HepG2 (cell line): ENCODE results near the gene TMEM176A. TPM values are rescaled to one million over a fixed set of nuclear protein-coding genes. Genes with fewer than 3 reads are reported as not detected.

Experiments
- ADNP ChIP-seq: sonication (generic); formaldehyde crosslinking; IDR thresholded peaks from 2 replicates; pipeline ENCODE4 v1.4.0; 2020; ENCODE audit warnings: missing genetic modification reagents
- CHD2 ChIP-seq: IDR thresholded peaks from 2 replicates; pipeline ENCODE4 v1.6.1; 2011; ENCODE audit warnings: low read depth, low read length, improper control_type of control experiment
- DNMT3B ChIP-seq: conservative IDR thresholded peaks from 2 replicates; pipeline ENCODE4 v1.6.1; 2016; ENCODE audit warnings: missing biosample characterization, control low read depth
- NR2C2 ChIP-seq: sonication (generic); formaldehyde crosslinking; IDR thresholded peaks from 2 replicates; pipeline ENCODE4 v1.4.0; 2020; ENCODE audit warnings: missing genetic modification reagents, mild to moderate bottlenecking, moderate library complexity, borderline replicate concordance
- PLRG1 ChIP-seq: fragments of 450-650 bp; conservative IDR thresholded peaks from 2 replicates; pipeline ENCODE4 v1.6.1; 2016
- RFX3 ChIP-seq: IDR thresholded peaks from 2 replicates; pipeline ENCODE4 v1.6.1; 2016; ENCODE audit warnings: missing biosample characterization, missing genetic modification reagents
- SIX4 ChIP-seq: sonication (generic); formaldehyde crosslinking; IDR thresholded peaks from 2 replicates; pipeline ENCODE4 v1.4.0; 2020; ENCODE audit warnings: missing genetic modification reagents
- STAG1 ChIP-seq: sonication (generic); formaldehyde crosslinking; IDR thresholded peaks from 2 replicates; pipeline ENCODE4 v1.4.0; 2020; ENCODE audit warnings: missing genetic modification reagents
- ZBTB1 ChIP-seq: sonication (generic); formaldehyde crosslinking; IDR thresholded peaks from 2 replicates; pipeline ENCODE4 v1.4.0; 2020; ENCODE audit warnings: missing genetic modification reagents, borderline replicate concordance
- ZNF501 ChIP-seq: sonication (generic); formaldehyde crosslinking; IDR thresholded peaks from 2 replicates; pipeline ENCODE4 v1.5.1; 2020; ENCODE audit warnings: mild to moderate bottlenecking, moderate library complexity, missing genetic modification reagents
- polyA plus RNA-seq, 8 experiments: library from polyadenylated mRNA; depleted of rRNA in 3 of 8; stranded (reverse) in 7 of 8; unstranded in 1 of 8; fragments of >200 nt; fragmentation: Illumina TruSeq in 4 of 8; extraction: Trizol in 4 of 8; gene quantifications; 2 replicates each; pipeline versions ENCODE4 v1.2.1 to v1.2.3, GENCODE V29; 2011 to 2016; ENCODE audit warnings: low read depth in 4 of 8, missing spikeins in 1 of 8, mixed read lengths in 1 of 8; ENCODE audit not compliant: insufficient read depth in 1 of 8
- total RNA-seq, 5 experiments: library from RNA; depleted of rRNA; stranded (reverse); fragments of >200 nt; fragmentation: Illumina TruSeq; extraction: Trizol; gene quantifications; 2 replicates each; pipeline ENCODE4 v1.2.3, GENCODE V29; 2016; ENCODE audit warnings: low read depth in 1 of 5
- TF ChIP-seq, protein P1 (sequence below): sonication (generic); formaldehyde crosslinking; IDR thresholded peaks from 2 replicates; pipeline ENCODE4 v1.8.1; 2023; ENCODE audit warnings: missing genetic modification reagents, mild to moderate bottlenecking, borderline replicate concordance
- TF ChIP-seq, protein P2 (sequence below): sonication (generic); formaldehyde crosslinking; IDR thresholded peaks from 2 replicates; pipeline ENCODE4 v1.5.0; 2020; ENCODE audit warnings: missing genetic modification reagents, mild to moderate bottlenecking, borderline replicate concordance
- TF ChIP-seq, protein P3 (sequence below): sonication (generic); formaldehyde crosslinking; IDR thresholded peaks from 2 replicates; pipeline ENCODE4 v1.5.0; 2020; ENCODE audit warnings: mild to moderate bottlenecking, missing genetic modification reagents, borderline replicate concordance
- TF ChIP-seq, protein P4 (sequence below): sonication (generic); IDR thresholded peaks from 2 replicates; pipeline ENCODE4 v1.6.1; 2016; ENCODE audit warnings: low read depth, borderline replicate concordance
- TF ChIP-seq, protein P5 (sequence below): sonication (generic); formaldehyde crosslinking; IDR thresholded peaks from 2 replicates; pipeline ENCODE4 v1.4.0; 2020; ENCODE audit warnings: mild to moderate bottlenecking, missing genetic modification reagents
- TF ChIP-seq, protein P6 (sequence below): sonication (generic); formaldehyde crosslinking; IDR thresholded peaks from 2 replicates; pipeline ENCODE4 v1.5.1; 2020; ENCODE audit warnings: mild to moderate bottlenecking, missing genetic modification reagents, borderline replicate concordance
- TF ChIP-seq, protein P7 (sequence below): sonication (generic); formaldehyde crosslinking; IDR thresholded peaks from 2 replicates; pipeline ENCODE4 v1.9.0; 2021; ENCODE audit warnings: missing genetic modification reagents, borderline replicate concordance

TMEM176A gene
- total and polyA plus RNA-seq, 2 of the 13 experiments (the other 11 are each of a cell fraction or from before 2014, with no cell fraction given), result not detected

DNA sequence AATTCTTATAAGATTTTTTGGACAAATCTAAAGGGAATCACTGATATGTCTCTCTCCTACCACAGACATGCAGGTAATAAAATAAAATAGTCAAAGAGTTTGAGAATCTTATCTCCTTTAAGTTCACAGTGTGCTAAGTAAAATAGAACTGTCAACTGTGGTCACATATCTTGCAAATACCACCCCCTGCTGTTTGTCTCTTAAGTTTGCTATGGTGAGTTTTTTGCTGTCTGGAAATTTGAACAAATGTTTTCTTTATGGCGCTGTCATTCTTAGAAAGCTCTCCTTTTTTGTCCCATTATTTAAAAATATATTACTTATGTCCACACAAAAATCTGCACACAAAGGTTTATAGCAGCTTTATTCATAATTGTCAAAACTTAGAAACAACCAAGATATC, 43.7 kb upstream of the TMEM176A start (continued):
- TF ChIP-seq, protein P1, sequence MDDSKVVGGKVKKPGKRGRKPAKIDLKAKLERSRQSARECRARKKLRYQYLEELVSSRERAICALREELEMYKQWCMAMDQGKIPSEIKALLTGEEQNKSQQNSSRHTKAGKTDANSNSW (CRISPR knock-in tag), result no peak
- TF ChIP-seq, protein P2, sequence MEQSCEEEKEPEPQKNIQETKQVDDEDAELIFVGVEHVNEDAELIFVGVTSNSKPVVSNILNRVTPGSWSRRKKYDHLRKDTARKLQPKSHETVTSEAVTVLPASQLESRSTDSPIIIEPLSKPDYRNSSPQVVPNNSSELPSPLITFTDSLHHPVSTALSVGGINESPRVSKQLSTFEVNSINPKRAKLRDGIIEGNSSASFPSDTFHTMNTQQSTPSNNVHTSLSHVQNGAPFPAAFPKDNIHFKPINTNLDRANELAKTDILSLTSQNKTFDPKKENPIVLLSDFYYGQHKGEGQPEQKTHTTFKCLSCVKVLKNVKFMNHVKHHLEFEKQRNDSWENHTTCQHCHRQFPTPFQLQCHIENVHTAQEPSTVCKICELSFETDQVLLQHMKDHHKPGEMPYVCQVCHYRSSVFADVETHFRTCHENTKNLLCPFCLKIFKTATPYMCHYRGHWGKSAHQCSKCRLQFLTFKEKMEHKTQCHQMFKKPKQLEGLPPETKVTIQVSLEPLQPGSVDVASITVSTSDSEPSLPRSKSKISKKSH, result no peak
- TF ChIP-seq, protein P3, sequence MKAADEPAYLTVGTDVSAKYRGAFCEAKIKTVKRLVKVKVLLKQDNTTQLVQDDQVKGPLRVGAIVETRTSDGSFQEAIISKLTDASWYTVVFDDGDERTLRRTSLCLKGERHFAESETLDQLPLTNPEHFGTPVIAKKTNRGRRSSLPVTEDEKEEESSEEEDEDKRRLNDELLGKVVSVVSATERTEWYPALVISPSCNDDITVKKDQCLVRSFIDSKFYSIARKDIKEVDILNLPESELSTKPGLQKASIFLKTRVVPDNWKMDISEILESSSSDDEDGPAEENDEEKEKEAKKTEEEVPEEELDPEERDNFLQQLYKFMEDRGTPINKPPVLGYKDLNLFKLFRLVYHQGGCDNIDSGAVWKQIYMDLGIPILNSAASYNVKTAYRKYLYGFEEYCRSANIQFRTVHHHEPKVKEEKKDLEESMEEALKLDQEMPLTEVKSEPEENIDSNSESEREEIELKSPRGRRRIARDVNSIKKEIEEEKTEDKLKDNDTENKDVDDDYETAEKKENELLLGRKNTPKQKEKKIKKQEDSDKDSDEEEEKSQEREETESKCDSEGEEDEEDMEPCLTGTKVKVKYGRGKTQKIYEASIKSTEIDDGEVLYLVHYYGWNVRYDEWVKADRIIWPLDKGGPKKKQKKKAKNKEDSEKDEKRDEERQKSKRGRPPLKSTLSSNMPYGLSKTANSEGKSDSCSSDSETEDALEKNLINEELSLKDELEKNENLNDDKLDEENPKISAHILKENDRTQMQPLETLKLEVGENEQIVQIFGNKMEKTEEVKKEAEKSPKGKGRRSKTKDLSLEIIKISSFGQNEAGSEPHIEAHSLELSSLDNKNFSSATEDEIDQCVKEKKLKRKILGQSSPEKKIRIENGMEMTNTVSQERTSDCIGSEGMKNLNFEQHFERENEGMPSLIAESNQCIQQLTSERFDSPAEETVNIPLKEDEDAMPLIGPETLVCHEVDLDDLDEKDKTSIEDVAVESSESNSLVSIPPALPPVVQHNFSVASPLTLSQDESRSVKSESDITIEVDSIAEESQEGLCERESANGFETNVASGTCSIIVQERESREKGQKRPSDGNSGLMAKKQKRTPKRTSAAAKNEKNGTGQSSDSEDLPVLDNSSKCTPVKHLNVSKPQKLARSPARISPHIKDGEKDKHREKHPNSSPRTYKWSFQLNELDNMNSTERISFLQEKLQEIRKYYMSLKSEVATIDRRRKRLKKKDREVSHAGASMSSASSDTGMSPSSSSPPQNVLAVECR (CRISPR knock-in tag), result no peak
- TF ChIP-seq RFX3 (CRISPR knock-in tag), result no peak
- TF ChIP-seq DNMT3B (CRISPR knock-in tag), result no peak
- no peak for TF ChIP-seq NR2C2 (CRISPR knock-in tag)
- TF ChIP-seq, protein P4, sequence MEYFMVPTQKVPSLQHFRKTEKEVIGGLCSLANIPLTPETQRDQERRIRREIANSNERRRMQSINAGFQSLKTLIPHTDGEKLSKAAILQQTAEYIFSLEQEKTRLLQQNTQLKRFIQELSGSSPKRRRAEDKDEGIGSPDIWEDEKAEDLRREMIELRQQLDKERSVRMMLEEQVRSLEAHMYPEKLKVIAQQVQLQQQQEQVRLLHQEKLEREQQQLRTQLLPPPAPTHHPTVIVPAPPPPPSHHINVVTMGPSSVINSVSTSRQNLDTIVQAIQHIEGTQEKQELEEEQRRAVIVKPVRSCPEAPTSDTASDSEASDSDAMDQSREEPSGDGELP, result no peak
- TF ChIP-seq, protein P5, sequence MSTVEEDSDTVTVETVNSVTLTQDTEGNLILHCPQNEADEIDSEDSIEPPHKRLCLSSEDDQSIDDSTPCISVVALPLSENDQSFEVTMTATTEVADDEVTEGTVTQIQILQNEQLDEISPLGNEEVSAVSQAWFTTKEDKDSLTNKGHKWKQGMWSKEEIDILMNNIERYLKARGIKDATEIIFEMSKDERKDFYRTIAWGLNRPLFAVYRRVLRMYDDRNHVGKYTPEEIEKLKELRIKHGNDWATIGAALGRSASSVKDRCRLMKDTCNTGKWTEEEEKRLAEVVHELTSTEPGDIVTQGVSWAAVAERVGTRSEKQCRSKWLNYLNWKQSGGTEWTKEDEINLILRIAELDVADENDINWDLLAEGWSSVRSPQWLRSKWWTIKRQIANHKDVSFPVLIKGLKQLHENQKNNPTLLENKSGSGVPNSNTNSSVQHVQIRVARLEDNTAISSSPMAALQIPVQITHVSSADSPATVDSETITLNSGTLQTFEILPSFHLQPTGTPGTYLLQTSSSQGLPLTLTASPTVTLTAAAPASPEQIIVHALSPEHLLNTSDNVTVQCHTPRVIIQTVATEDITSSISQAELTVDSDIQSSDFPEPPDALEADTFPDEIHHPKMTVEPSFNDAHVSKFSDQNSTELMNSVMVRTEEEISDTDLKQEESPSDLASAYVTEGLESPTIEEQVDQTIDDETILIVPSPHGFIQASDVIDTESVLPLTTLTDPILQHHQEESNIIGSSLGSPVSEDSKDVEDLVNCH, result no peak
- TF ChIP-seq, protein P6, sequence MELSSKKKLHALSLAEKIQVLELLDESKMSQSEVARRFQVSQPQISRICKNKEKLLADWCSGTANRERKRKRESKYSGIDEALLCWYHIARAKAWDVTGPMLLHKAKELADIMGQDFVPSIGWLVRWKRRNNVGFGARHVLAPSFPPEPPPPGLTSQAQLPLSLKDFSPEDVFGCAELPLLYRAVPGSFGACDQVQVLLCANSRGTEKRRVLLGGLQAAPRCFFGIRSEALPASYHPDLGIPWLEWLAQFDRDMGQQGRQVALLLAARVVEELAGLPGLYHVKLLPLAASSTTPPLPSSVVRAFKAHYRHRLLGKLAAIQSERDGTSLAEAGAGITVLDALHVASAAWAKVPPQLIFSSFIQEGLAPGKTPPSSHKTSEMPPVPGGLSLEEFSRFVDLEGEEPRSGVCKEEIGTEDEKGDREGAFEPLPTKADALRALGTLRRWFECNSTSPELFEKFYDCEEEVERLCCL (CRISPR knock-in tag), result no peak
- TF ChIP-seq ZNF501, result no peak
- TF ChIP-seq ADNP, result no peak
- TF ChIP-seq SIX4 (CRISPR knock-in tag), result no peak
- TF ChIP-seq, protein P7, sequence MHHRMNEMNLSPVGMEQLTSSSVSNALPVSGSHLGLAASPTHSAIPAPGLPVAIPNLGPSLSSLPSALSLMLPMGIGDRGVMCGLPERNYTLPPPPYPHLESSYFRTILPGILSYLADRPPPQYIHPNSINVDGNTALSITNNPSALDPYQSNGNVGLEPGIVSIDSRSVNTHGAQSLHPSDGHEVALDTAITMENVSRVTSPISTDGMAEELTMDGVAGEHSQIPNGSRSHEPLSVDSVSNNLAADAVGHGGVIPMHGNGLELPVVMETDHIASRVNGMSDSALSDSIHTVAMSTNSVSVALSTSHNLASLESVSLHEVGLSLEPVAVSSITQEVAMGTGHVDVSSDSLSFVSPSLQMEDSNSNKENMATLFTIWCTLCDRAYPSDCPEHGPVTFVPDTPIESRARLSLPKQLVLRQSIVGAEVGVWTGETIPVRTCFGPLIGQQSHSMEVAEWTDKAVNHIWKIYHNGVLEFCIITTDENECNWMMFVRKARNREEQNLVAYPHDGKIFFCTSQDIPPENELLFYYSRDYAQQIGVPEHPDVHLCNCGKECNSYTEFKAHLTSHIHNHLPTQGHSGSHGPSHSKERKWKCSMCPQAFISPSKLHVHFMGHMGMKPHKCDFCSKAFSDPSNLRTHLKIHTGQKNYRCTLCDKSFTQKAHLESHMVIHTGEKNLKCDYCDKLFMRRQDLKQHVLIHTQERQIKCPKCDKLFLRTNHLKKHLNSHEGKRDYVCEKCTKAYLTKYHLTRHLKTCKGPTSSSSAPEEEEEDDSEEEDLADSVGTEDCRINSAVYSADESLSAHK (CRISPR knock-in tag), result no peak
- TF ChIP-seq STAG1 (CRISPR knock-in tag), result peak; percentile 50
- TF ChIP-seq ZBTB1 (CRISPR knock-in tag), result no peak
- no peak for TF ChIP-seq PLRG1
- no peak for TF ChIP-seq CHD2
